Activated B cell treated with CpG ODN at 0.5 μM for 24 hours (primary cell): ENCODE results near the gene GIT1. TPM values are rescaled to one million over a fixed set of nuclear protein-coding genes. Genes with fewer than 3 reads are reported as not detected.

Experiments used
- ATAC-seq: fragments of 200-7000 bp; cut with Tn5 transposase; one replicate; pipeline ENCODE4 v1.10.0; 2021; ENCODE audit warnings: low read depth, mild to moderate bottlenecking, moderate library complexity
- CTCF ChIA-PET: fragments of 350-600 bp; sonication (Branson Sonifier 250); formaldehyde crosslinking; loops from one replicate; lab custom pipeline; 2021; ENCODE audit warnings: antibody characterized with exemption; lab: Charles Lee
- POLR2A ChIA-PET: fragments of 350-600 bp; sonication (Branson Sonifier 250); formaldehyde crosslinking; loops from one replicate; lab custom pipeline; 2021; ENCODE audit warnings: antibody characterized with exemption; lab: Charles Lee
- DNase-seq: peaks from one replicate; pipeline ENCODE4 v3.0.0; 2022
- H3K27ac Mint-ChIP-seq: one replicate; pipeline ENCODE4 v1.8.0; 2020; ENCODE audit warnings: mixed read lengths
- H3K27me3 Mint-ChIP-seq: one replicate; pipeline ENCODE4 v1.8.0; 2021; ENCODE audit warnings: mixed read lengths
- H3K36me3 Mint-ChIP-seq: one replicate; pipeline ENCODE4 v1.8.0; 2021; ENCODE audit warnings: low read depth, mixed read lengths
- H3K4me1 Mint-ChIP-seq: one replicate; pipeline ENCODE4 v1.8.0; 2021; ENCODE audit warnings: mixed read lengths
- H3K4me3 Mint-ChIP-seq: one replicate; pipeline ENCODE4 v1.8.0; 2020; ENCODE audit warnings: mild to moderate bottlenecking, mixed read lengths
- H3K9me3 Mint-ChIP-seq: one replicate; pipeline ENCODE4 v1.8.0; 2020; ENCODE audit warnings: mixed read lengths
- CTCF ChIP-seq: fragments of 200-600 bp; IDR thresholded peaks from one replicate; pipeline ENCODE4 v1.8.0; 2022; ENCODE audit warnings: antibody characterized with exemption, mild to moderate bottlenecking
- intact Hi-C: fragments of 100-400 bp; cut with micrococcal nuclease; formaldehyde crosslinking; loops from one replicate; pipeline ENCODE4 v1.15.1; 2024
- total RNA-seq: library from RNA; stranded (reverse); gene quantifications from 2 replicates; pipeline ENCODE4 v1.2.3, GENCODE V29; 2022

Gene GIT1
- total RNA-seq, 1 donor from 2014 or later = 45.3 TPM

- Mint-ChIP-seq H3K9me3 (no peaks in the 10 kb centered on the region), H3K4me3 (peak overlapping the region; percentile 97), H3K27ac (peak overlapping the region; percentile 97), H3K4me1 (peaks cover 40% of the 10 kb centered on the region), H3K27me3 (no peaks in the 10 kb centered on the region), H3K36me3 (peaks cover 6% of the 10 kb centered on the region)
- ChIA-PET POLR2A (interaction anchor here (0.6 to 4.0 kb wide), 10 partner anchors 9 to 363 kb away, joined by 3 to 13 read pairs (median 4); partner anchors contain the start of genes ANKRD13B, SSH2 and TAOK1), CTCF (interaction anchor here (1.2 to 3.1 kb wide), 4 partner anchors 12 to 197 kb away, joined by 4 to 19 read pairs (median 9); no protein-coding TSS in a partner anchor)
- intact Hi-C loops = loop anchor here (1.0 to 10.0 kb wide), 8 partner anchors 30 to 1745 kb away; partner anchors contain the start of genes EVI2B, NEK8, NUFIP2 and TAOK1
- TF ChIP-seq CTCF = no peak
- ATAC-seq (peak; percentile 7), DNase-seq (no peak)
Observed at GRCh38 chr17:29567304-29567553, 22.2 kb downstream of the GIT1 start.

DNA sequence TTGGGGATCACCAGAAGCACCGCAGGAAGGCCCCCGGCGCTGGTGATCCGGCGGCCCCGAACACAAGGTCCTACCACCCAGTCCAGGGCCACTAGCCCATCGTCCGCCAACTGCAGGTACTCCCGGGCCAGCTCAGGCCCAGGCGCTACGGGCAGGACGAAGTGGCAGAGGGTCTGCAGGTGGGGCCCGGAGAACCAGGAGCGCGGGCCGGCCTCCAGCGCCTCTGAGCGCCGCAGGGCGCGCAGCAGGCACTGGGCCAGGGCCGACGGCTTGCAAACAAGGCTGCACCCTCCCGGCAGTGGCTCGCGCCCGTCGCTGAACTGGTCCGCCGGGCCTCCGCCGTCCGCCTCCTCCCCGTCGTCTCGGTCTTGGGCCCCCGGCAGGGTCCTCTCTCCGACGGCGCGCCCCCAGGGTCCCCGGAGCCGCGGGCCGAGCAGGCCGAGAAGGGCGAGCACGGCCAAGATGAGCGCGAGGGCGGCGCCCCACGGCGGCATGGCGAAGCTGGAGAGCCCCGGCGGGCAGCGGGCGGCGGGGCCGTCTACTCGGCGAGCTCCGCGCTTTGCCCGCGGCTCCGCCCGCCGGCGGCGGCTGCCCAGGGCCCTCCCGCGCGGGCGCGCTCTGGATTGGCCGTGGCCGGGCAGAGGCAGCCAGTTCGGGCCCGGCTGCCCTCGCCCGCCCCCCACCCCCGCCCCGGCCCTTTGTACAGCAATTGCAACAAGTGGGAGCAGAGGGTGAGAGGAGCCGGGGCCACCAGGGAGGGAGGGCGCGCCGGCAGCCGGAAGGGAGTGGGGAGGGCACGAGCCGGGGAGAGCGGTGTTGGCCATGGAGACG, 22.8 kb downstream of the GIT1 start, which contains the start of gene ABHD15:
Gene ABHD15 (minus strand): TSS at position 565 of the 831 bp plus-strand sequence. CDS start 71 bp downstream, at position 494.
- ATAC-seq (peak; percentile 13), DNase-seq (peak; percentile 72)
- intact Hi-C loops = loop anchor here (1.0 to 10.0 kb wide), 8 partner anchors 30 to 1746 kb away; partner anchors contain the start of genes EVI2B, NEK8, NUFIP2 and TAOK1
- H3K4me3 Mint-ChIP-seq = peak within 1 kb of the TSS; percentile 97
- peaks cover 11% of the 10 kb centered on the region for H3K36me3 Mint-ChIP-seq
- H3K4me1 Mint-ChIP-seq = peaks cover 46% of the 10 kb centered on the region
- peak within 1 kb of the TSS; percentile 97 for H3K27ac Mint-ChIP-seq
- ChIA-PET POLR2A (interaction anchor here (0.8 to 4.0 kb wide), 10 partner anchors 11 to 364 kb away, joined by 3 to 13 read pairs (median 4); partner anchors contain the start of genes ANKRD13B, SSH2 and TAOK1), CTCF (interaction anchor here (1.0 to 3.1 kb wide), 6 partner anchors 13 to 197 kb away, joined by 3 to 19 read pairs (median 4); no protein-coding TSS in a partner anchor)
- H3K9me3 Mint-ChIP-seq = no peaks in the 10 kb centered on the region
- no peaks in the 10 kb centered on the region for H3K27me3 Mint-ChIP-seq
- TF ChIP-seq CTCF = no peak

GRCh38 chr17:29565643-29566472, 23.6 kb downstream of the GIT1 start:
- ATAC-seq = peak; percentile 3

DNA sequence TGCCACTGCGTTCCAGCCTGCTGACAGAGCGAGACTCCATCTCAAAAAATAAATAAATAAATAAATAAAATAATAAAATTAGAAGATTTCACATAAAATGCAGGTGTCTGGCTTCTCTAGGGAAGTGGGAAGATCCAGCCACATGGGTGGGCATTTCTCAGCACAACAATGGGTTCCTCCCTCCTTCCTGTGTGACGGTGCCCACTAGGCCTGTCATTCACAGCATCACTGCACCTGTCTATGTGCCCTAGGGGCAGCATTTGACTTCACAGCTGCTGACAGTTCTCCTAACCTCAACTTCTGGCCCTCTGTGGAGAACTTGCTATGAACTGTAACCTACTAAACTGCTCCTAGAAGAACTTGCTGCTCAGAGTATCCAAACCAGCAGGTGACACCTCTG, 25.6 kb downstream of the GIT1 start:
- Mint-ChIP-seq H3K27me3 (no peaks in the 10 kb centered on the region), H3K4me3 (peak overlapping the region; percentile 46), H3K4me1 (peaks cover 65% of the 10 kb centered on the region), H3K9me3 (no peaks in the 10 kb centered on the region), H3K36me3 (peaks cover 11% of the 10 kb centered on the region), H3K27ac (peak overlapping the region; percentile 82)
- DNase-seq (no peak), ATAC-seq (no peak)
- CTCF ChIA-PET = interaction anchor here (0.6 kb wide), 1 partner anchor 224 kb away, joined by 3 read pairs; no protein-coding TSS in a partner anchor
- POLR2A ChIA-PET = interaction anchor here (0.6 kb wide), 1 partner anchor 602 kb away, joined by 4 read pairs; no protein-coding TSS in a partner anchor
- no peak for TF ChIP-seq CTCF
- intact Hi-C loops = loop anchor here (10.0 kb wide), 1 partner anchor 419 kb away; no protein-coding TSS in a partner anchor

More at GRCh38 chr17:29565643-29566472, 23.6 kb downstream of the GIT1 start:
- DNase-seq = peak; percentile 59
- intact Hi-C loops = loop anchor here (2.0 to 10.0 kb wide), 7 partner anchors 29 to 1746 kb away; partner anchors contain the start of genes EVI2B, NEK8, NUFIP2 and TLCD1
- ChIA-PET CTCF (interaction anchor here (0.9 to 3.1 kb wide), 7 partner anchors 14 to 365 kb away, joined by 3 to 19 read pairs (median 3); no protein-coding TSS in a partner anchor), POLR2A (interaction anchor here (0.5 to 4.0 kb wide), 6 partner anchors 10 to 364 kb away, joined by 3 to 13 read pairs (median 4); partner anchors contain the start of gene SSH2)
- H3K4me1 Mint-ChIP-seq = peaks cover 54% of the 10 kb centered on the region
- H3K27me3 Mint-ChIP-seq = no peaks in the 10 kb centered on the region
- TF ChIP-seq CTCF = no peak
- peak overlapping the region; percentile 92 for H3K4me3 Mint-ChIP-seq
- H3K36me3 Mint-ChIP-seq = peaks cover 11% of the 10 kb centered on the region
- H3K9me3 Mint-ChIP-seq = no peaks in the 10 kb centered on the region
- peak overlapping the region; percentile 91 for H3K27ac Mint-ChIP-seq
